ENCODE data around the gene RAD50. TPM values are rescaled to one million over a fixed set of nuclear protein-coding genes. Genes with fewer than 3 reads are reported as not detected.

Gene RAD50
- total and polyA plus RNA-seq, 2 of the 4 experiments (the other 2 are of a cell fraction), result 5.2 to 6.2 TPM

DNA sequence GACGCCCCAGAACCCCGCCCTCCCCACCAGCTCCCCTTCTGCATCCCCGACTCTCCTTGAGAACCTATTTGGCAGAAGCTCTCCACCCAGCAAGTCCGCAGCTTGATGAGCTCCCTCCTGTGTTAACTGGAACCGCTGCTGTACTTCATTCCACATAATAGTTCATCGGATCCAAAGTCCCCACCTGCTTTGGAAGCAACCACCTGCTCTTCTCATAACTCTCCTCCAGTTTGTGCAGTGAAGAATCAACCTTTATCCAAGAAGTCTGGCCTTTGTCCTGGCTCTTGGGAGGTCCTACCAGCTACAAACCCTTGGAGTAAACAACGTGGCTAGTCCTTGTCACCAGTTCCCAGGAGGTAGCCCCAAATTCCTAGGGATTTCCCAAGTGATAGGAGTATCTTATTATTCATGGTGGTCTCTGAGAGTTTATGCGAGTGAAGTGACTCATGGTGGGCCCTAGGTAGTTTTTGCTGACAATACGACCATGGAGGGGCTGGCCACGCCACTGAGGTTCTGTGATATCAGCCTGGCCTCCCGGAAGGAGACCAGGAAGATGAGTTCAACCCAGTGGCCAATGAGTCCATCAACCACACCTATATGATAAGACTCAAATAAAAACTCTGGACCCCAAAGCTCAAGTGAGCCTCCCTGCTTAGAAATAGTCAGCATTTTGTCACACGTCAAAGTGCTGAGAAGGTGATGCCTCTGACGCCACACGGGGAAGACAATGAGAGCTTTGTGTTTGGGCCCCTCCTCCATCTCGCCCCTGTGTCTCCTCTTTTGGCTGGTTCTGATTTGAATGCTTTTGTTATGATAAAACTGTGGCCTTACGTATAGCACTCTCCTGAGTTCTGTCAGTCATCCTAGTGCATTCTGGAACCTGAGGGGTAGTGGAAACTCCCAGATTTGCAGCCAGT lies 113.4 kb downstream of the RAD50 start:
- H3K4me2 ChIP-seq (ENCODE audit: low read depth, low read length), result no peak overlapping the region
- 93% methylated on average over 8 of the region's 16 CpGs; no CpG with 5 or more reads in 1 of the 2 experiments for WGBS, 2 experiments (ENCODE audit: extremely low coverage in 2 of 2, insufficient read length in 1 of 2)
- H3K56ac ChIP-seq (ENCODE audit: extremely low read depth, insufficient read depth, low read length), result no peak overlapping the region
- no peak overlapping the region for H3K4ac ChIP-seq (ENCODE audit: low read depth, low read length)
- no peaks in the 10 kb centered on the region for H4K20me1 ChIP-seq (ENCODE audit: insufficient read depth, low read length)
- H2AK9ac ChIP-seq (replicated peaks; ENCODE audit: low read depth, low read length, poor library complexity), result no peak overlapping the region
- H3K4me3 ChIP-seq (ENCODE audit: insufficient read depth, low read depth, low read length), result no peak overlapping the region
- no peak overlapping the region for H2AFZ ChIP-seq (replicated peaks; ENCODE audit: low read length, poor library complexity)
- no peak overlapping the region for H3K14ac ChIP-seq (replicated peaks; ENCODE audit: low read depth, low read length)
- dilution Hi-C loops (cut with HindIII; ENCODE audit: low sequenced_read_pairs, unreplicated experiment), result no loop called here
- peaks cover 6% of the 10 kb centered on the region for H3K9me1 ChIP-seq (ENCODE audit: insufficient read depth, low read length)
- H4K5ac ChIP-seq (ENCODE audit: low read depth, low read length), result no peak overlapping the region
- no peak overlapping the region for H2BK15ac ChIP-seq (ENCODE audit: low read depth, low read length)
- ATAC-seq (ENCODE audit: low read depth), result no peak
- in situ Hi-C loops (cut with MboI; ENCODE audit: low sequenced_read_pairs), result no loop called here
- TF ChIP-seq MXI1 (IDR thresholded peaks at IDR 0.05; ENCODE audit: borderline replicate concordance, low read depth, low read length) (no peak), RFX5 (IDR thresholded peaks at IDR 0.05; ENCODE audit: low read depth, low read length) (no peak), MAZ (IDR thresholded peaks at IDR 0.05; ENCODE audit: borderline replicate concordance, low read depth, low read length) (no peak)
- H4K91ac ChIP-seq (ENCODE audit: insufficient read depth, low read depth, low read length), result no peak overlapping the region
- H3K9ac ChIP-seq (ENCODE audit: low read depth, low read length), result no peak overlapping the region
- ChIA-PET POLR2A (ENCODE audit: unreplicated experiment) (no interaction called here), CTCF (no interaction called here)
- no peak overlapping the region; the same call in 1 of the 2 replicates for H2BK20ac ChIP-seq (ENCODE audit: low read depth, low read length)
- H2BK5ac ChIP-seq (ENCODE audit: low read depth, low read length, poor library complexity, severe bottlenecking), result no peak overlapping the region
- H3K23ac ChIP-seq (ENCODE audit: low read depth, low read length), result no peak overlapping the region
- no peaks in the 10 kb centered on the region for H3K27me3 ChIP-seq (ENCODE audit: control insufficient read depth, insufficient read depth, low read length)
- H3K18ac ChIP-seq (ENCODE audit: low read depth, low read length), result no peak overlapping the region
- no peak overlapping the region for H4K8ac ChIP-seq (ENCODE audit: low read depth in 2 of 2, low read length in 2 of 2)
- H3K27ac ChIP-seq (ENCODE audit: insufficient read depth, low read length), result no peak overlapping the region
- peaks cover 11% of the 10 kb centered on the region for H3K4me1 ChIP-seq (ENCODE audit: control insufficient read depth, insufficient read depth, low read length)
- no peak for DNase-seq
- no peak overlapping the region for H2BK120ac ChIP-seq (ENCODE audit: low read depth, low read length)
- no peak overlapping the region; the same call in 1 of the 2 replicates for H2AK5ac ChIP-seq (ENCODE audit: low read depth, low read length)
- no peaks in the 10 kb centered on the region for H3K9me3 ChIP-seq (ENCODE audit: control insufficient read depth, insufficient read depth, low read length)
- no TSS peak for BruUV-seq (replicated peaks)
- intact Hi-C loops (cut with micrococcal nuclease), result no loop called here
- no peaks in the 10 kb centered on the region for H3K79me1 ChIP-seq (ENCODE audit: low read depth in 1 of 2, low read length in 2 of 2)
- H3K36me3 ChIP-seq (ENCODE audit: control insufficient read depth, insufficient read depth, low read length), result no peaks in the 10 kb centered on the region

Data from IMR-90 (cell line).